ENCODE results near the gene NAIF1.
"Not testable (repeated sequence)": the region's sequence is repeated elsewhere in the genome, so short reads cannot be mapped to it uniquely, and the experiment has no call there.

NAIF1 gene

GRCh38 chr9:128084746-128085145 is 17.6 kb upstream of the NAIF1 start:
- no peak for DNase-seq

GRCh38 chr9:128082151-128082550 is 15.0 kb upstream of the NAIF1 start:
- DNase-seq = no peak

- DNase-seq = no peak
Observed at GRCh38 chr9:128081056-128081455, 13.9 kb upstream of the NAIF1 start.

- DNase-seq = no peak
Observed at GRCh38 chr9:128080206-128080605, 13.1 kb upstream of the NAIF1 start.

GRCh38 chr9:128078504-128079434 is 11.6 kb upstream of the NAIF1 start:
- peak; percentile 74 for DNase-seq

GRCh38 chr9:128077847-128078503 is 10.9 kb upstream of the NAIF1 start:
- no peak for DNase-seq

GRCh38 chr9:128073253-128073886 is 6.2 kb upstream of the NAIF1 start:
- no peak for DNase-seq

- peak; percentile 73 for DNase-seq
Observed at GRCh38 chr9:128072144-128073021, 5.3 kb upstream of the NAIF1 start.

GRCh38 chr9:128071475-128071874 is 4.4 kb upstream of the NAIF1 start:
- DNase-seq = not testable (repeated sequence)

- no peak for DNase-seq
Observed at GRCh38 chr9:128070874-128071273, 3.8 kb upstream of the NAIF1 start.

GRCh38 chr9:128068386-128069205 is 1.5 kb upstream of the NAIF1 start:
- peak; percentile 65 for DNase-seq

GRCh38 chr9:128067645-128068385 is 695 bp upstream of the NAIF1 start, which contains the start of gene SLC25A25:
Gene SLC25A25 (plus strand): TSS chr9:128068232. CDS start chr9:128068320, 88 bp downstream.
- peak; percentile 99 for DNase-seq

- peak; percentile 49 for DNase-seq
Observed at GRCh38 chr9:128065907-128066712, 1.0 kb downstream of the NAIF1 start.

- no peak for DNase-seq
Observed at GRCh38 chr9:128062846-128063831, 4.0 kb downstream of the NAIF1 start.

GRCh38 chr9:128062279-128062678 is 4.8 kb downstream of the NAIF1 start:
- no peak for DNase-seq

- DNase-seq = no peak
Observed at GRCh38 chr9:128061275-128061960, 5.7 kb downstream of the NAIF1 start.

- no peak for DNase-seq
Observed at GRCh38 chr9:128059365-128059983, 7.6 kb downstream of the NAIF1 start.
